Bronchial epithelial cell (primary cell): Measurements from ENCODE around the gene PLK1. TPM values are rescaled to one million over a fixed set of nuclear protein-coding genes. Genes with fewer than 3 reads are reported as not detected.
"Not testable (repeated sequence)": the region's sequence is repeated elsewhere in the genome, so short reads cannot be mapped to it uniquely, and the experiment has no call there.

Source experiments
- DNase-seq: peaks from one replicate; pipeline ENCODE4 v3.0.0-alpha.2; 2010; ENCODE audit warnings: low read depth
- FAIRE-seq: peaks from 2 replicates; lab custom pipeline; 2011; peaks lifted over from hg19 to GRCh38; lab: Jason Lieb, UNC
- H3K27me3 ChIP-seq: 2 replicates; pipeline ENCODE4 v1.5.1; 2011; ENCODE audit warnings: low read length; ENCODE audit not compliant: control insufficient read depth, insufficient read depth
- H3K36me3 ChIP-seq: 2 replicates; pipeline ENCODE4 v1.5.1; 2011; ENCODE audit warnings: low read length; ENCODE audit not compliant: control insufficient read depth, insufficient read depth
- H3K4me3 ChIP-seq: 2 replicates; pipeline ENCODE4 v1.5.1; 2011; ENCODE audit warnings: mild to moderate bottlenecking, low read depth, low read length, control low read depth
- CTCF ChIP-seq: IDR thresholded peaks from 2 replicates; pipeline ENCODE4 v1.5.1; 2011; ENCODE audit warnings: mild to moderate bottlenecking, moderate library complexity, low read length, control low read depth, inconsistent platforms; ENCODE audit not compliant: insufficient read depth, severe bottlenecking
- total RNA-seq: library from RNA; depleted of rRNA; stranded (reverse); fragments of >200 nt; gene quantifications from 2 replicates; pipeline ENCODE4 v1.2.1, GENCODE V29; 2014

PLK1 gene
- total RNA-seq, 1 donor from 2014 or later, result 1.3 TPM

- Histone ChIP-seq H3K4me3 (no peak overlapping the region), H3K36me3 (no peaks in the 10 kb centered on the region), H3K27me3 (no peaks in the 10 kb centered on the region)
- no peak for FAIRE-seq
- TF ChIP-seq CTCF, result no peak
- no peak for DNase-seq
These were observed 49.4 kb downstream of the PLK1 start for GRCh38 chr16:23728112-23728477.

- TF ChIP-seq CTCF, result no peak
- no peaks in the 10 kb centered on the region for H3K36me3 ChIP-seq
- no peak for FAIRE-seq
- peak; percentile 20 for DNase-seq
- H3K4me3 ChIP-seq, result no peak overlapping the region
- no peaks in the 10 kb centered on the region for H3K27me3 ChIP-seq
These were observed 51.1 kb downstream of the PLK1 start for GRCh38 chr16:23729503-23730424.

- Histone ChIP-seq H3K27me3 (no peaks in the 10 kb centered on the region), H3K36me3 (no peaks in the 10 kb centered on the region), H3K4me3 (no peak overlapping the region)
- DNase-seq (no peak), FAIRE-seq (no peak)
- no peak for TF ChIP-seq CTCF
These were observed 55.6 kb downstream of the PLK1 start for GRCh38 chr16:23734176-23734893.

- not testable (repeated sequence) for H3K4me3 ChIP-seq, DNase-seq, FAIRE-seq, H3K36me3 ChIP-seq, H3K27me3 ChIP-seq
These were observed 58.8 kb downstream of the PLK1 start for GRCh38 chr16:23737423-23738028.

- TF ChIP-seq CTCF, result no peak
- no peak overlapping the region for H3K4me3 ChIP-seq
- H3K36me3 ChIP-seq, result no peaks in the 10 kb centered on the region
- DNase-seq (no peak), FAIRE-seq (no peak)
- no peaks in the 10 kb centered on the region for H3K27me3 ChIP-seq
These were observed 60.8 kb downstream of the PLK1 start for GRCh38 chr16:23739516-23739915.

Other genes with a start within 250 kb of the PLK1 start
- gene COG7, start 225.7 kb upstream of the PLK1 start, total RNA-seq, result 7.1 and 9.7 TPM in 2 replicates
- gene GGA2, start 168.4 kb upstream of the PLK1 start, total RNA-seq, result 12.4 and 15.1 TPM in 2 replicates
- gene EARS2, start 121.5 kb upstream of the PLK1 start, total RNA-seq, result 20.1 and 27.9 TPM in 2 replicates
- gene UBFD1, start 121.2 kb upstream of the PLK1 start, total RNA-seq, result 18.4 and 25.5 TPM in 2 replicates
- gene NDUFAB1, start 82.6 kb upstream of the PLK1 start, total RNA-seq, result 102 and 123 TPM in 2 replicates
- gene PALB2, start 37.6 kb upstream of the PLK1 start, total RNA-seq, result 9.7 TPM in 2 replicates
- 47.0 and 51.6 TPM in 2 replicates for gene DCTN5, start 37.4 kb upstream of the PLK1 start, total RNA-seq
- gene ERN2, start 34.3 kb downstream of the PLK1 start, total RNA-seq, result 0.26 and 2.2 TPM in 2 replicates
- gene CHP2, start 76.1 kb downstream of the PLK1 start, total RNA-seq, result 0.26 and 0.38 TPM in 2 replicates
- gene PRKCB, start 157.1 kb downstream of the PLK1 start, total RNA-seq, result not detected in 2 replicates